Epithelial cell of esophagus (primary cell): Measurements from ENCODE around the gene STATH.
A peak's percentile ranks its signal among the peaks of the same experiment; 100 is the strongest.

ENCODE experiments used
- DNase-seq: peaks from one replicate; pipeline ENCODE4 v3.0.0; 2010; ENCODE audit warnings: low read depth
- H3K4me3 ChIP-seq: 2 replicates; pipeline ENCODE4 v1.5.1; 2011; ENCODE audit warnings: mild to moderate bottlenecking, low read length, control low read depth
- TF ChIP-seq, protein P1 (sequence below): IDR thresholded peaks from 2 replicates; pipeline ENCODE4 v1.5.1; 2011; ENCODE audit warnings: low read depth, mild to moderate bottlenecking, low read length, control low read depth, inconsistent platforms; ENCODE audit not compliant: insufficient read depth; ENCODE audit errors: missing control alignments

The STATH gene, protein sequence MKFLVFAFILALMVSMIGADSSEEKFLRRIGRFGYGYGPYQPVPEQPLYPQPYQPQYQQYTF

DNA sequence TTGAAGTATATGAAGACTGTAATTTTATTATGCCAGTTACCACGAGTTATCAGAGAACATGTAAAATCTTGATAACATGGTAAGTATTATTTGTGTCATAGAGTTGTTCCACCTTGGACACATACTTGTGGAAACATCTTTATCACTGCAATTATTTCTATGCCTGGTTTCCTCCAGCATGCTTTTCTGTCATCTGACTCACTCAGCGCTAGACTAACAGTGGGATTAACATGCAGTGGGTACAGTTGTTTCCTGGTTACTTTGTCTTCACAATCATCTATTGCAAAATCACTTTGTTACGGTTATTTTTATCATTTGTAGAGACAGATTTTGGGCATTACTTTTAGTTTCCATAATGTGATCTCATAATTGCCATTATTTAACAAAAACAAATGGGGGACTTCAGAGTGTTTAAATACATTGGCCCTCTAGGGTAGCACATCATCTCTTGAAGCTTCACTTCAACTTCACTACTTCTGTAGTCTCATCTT is at the start of gene STATH:
STATH (plus strand) TSS at position 441 of the 491 bp plus-strand sequence. CDS start 2,472 bp downstream, outside the sequence.
- TF ChIP-seq, protein P1, sequence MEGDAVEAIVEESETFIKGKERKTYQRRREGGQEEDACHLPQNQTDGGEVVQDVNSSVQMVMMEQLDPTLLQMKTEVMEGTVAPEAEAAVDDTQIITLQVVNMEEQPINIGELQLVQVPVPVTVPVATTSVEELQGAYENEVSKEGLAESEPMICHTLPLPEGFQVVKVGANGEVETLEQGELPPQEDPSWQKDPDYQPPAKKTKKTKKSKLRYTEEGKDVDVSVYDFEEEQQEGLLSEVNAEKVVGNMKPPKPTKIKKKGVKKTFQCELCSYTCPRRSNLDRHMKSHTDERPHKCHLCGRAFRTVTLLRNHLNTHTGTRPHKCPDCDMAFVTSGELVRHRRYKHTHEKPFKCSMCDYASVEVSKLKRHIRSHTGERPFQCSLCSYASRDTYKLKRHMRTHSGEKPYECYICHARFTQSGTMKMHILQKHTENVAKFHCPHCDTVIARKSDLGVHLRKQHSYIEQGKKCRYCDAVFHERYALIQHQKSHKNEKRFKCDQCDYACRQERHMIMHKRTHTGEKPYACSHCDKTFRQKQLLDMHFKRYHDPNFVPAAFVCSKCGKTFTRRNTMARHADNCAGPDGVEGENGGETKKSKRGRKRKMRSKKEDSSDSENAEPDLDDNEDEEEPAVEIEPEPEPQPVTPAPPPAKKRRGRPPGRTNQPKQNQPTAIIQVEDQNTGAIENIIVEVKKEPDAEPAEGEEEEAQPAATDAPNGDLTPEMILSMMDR: no peak
- DNase-seq: peak; percentile 76
- H3K4me3 ChIP-seq: no peak within 1 kb of the TSS

DNA sequence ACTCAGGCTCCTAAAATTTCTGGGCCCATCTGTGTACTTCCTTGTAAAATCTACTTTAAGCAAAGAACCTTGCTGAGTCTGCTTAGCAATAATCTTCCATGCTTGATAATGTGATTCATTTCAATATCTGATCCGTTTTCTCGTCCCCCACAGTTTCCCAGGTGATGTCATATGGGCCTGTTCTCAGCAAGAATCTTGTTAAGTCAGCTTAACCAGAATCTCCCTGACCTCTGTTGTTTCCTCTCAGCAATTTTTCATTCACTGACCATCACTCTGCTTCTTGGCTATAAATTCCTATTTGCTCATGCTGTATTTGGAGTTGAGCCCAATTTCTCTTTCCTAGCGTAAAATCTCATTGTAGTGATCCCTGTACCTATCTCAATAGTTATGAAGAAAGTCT is 44.2 kb upstream of the STATH start:
- DNase-seq: no peak
- TF ChIP-seq, protein P1: no peak

DNA sequence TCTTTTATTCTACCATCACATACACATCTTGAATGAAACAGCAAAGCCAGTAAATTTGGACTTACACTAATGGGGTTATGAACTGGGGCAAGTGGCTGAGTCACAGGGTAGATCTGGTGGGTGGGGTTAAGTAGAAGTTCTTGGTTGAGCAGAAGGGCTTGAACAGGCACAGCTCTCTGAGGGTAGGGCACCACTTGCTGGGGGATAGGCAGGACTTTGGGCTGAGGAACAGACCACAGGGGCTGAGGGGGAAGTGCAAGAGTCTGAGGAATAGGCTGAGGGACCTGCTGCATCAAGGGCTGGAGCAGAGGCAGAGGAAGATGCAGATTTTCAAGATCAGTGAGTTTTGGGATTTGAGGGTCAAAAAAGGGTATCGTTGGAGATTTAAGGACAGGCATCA is 38.6 kb upstream of the STATH start:
- TF ChIP-seq, protein P1: no peak
- H3K4me3 ChIP-seq: no peak overlapping the region
- DNase-seq: peak; percentile 16

More for the DNA sequence above, 44.2 kb upstream of the STATH start:
- no peak overlapping the region for H3K4me3 ChIP-seq

DNA sequence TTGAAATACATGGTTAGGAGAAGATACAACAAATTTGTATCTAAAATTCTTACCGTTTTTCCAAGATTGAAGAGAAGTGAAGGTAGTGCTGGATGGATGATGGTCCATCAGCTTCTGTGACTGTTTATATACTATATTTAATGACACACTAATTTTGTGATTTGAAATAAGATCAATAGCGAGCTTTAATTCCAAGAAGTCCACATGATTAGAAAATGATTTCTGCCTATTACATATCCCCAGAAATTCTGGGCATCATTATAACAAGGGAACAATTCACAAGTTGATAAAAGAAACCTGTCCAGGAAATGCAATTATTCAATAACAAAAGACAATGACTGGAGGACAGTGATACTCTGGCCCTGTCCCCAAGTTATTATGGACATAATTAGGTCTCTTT is 30.1 kb upstream of the STATH start, which contains the start of gene CSN2:
CSN2 (minus strand) TSS at position 101 of the 400 bp plus-strand sequence. CDS start 4,733 bp downstream, outside the sequence.
- TF ChIP-seq, protein P1: no peak
- DNase-seq: no peak
- H3K4me3 ChIP-seq: no peak within 1 kb of the TSS

DNA sequence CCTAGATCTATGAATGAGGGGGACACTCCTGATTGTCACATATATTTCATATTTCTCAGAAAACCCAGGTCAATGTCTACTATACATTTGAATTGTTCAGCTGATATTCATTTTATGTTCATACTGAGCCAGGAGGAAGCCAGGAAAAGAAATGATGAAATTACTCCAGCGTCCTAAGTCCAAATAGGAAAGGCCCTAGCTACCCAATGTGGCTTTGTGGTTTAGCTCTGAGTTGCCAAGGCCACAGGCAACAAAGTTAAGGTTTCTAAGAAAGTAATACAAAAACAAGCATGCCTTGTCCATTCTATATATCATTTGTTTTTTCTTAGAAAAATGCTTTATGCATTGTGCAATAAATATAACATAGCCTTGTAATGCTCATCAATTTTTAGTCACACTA is 25.7 kb upstream of the STATH start:
- no peak overlapping the region for H3K4me3 ChIP-seq
- TF ChIP-seq, protein P1: no peak
- DNase-seq: no peak

DNA sequence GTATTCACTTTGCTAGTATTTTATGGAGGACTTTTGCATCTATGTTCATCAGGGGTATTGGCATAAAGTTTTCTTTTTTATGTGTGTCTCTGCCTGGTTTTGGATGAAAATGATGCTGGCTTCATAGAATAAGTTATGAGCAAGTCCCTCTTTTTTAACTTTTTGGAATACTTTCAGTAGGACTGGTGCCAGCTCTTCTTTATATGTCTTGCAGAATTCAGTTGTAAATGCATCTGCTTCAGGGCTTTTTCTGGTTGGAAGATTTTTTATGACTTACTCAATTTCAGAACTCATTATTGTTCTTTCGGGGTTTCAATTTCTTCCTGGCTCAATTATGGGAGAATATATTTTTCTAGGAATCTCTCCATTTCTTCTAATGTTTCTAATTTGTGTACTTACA is 21.1 kb upstream of the STATH start:
- TF ChIP-seq, protein P1: no peak
- no peak for DNase-seq
- no peak overlapping the region for H3K4me3 ChIP-seq

DNA sequence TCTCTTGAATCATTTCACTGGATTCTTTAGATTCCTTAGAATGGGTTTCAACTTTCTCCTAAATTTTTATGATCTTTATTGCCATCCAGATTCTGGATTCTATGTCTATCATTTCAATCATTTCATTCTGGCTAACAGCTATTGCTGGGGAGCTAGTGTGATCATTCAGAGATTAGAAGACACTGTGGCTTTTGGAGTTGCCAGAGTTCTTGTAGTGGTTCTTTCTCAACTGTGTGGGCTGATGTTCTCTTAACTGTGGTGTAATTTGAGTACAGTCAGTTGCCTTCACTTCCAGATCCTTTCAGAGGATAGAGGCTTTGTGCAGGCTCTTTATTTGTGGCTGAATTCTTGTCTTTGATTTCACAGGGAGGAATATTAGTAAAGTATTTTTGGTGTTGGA is 18.2 kb upstream of the STATH start:
- no peak for DNase-seq
- H3K4me3 ChIP-seq: no peak overlapping the region
- TF ChIP-seq, protein P1: no peak
